Smooth muscle cell (in vitro differentiated cells): Measurements from ENCODE around the gene NOTCH1. TPM values are rescaled to one million over a fixed set of nuclear protein-coding genes. Genes with fewer than 3 reads are reported as not detected.

Experiments
- DNase-seq: peaks from one replicate; lab custom pipeline; 2025; ENCODE audit not compliant: unreplicated experiment; lab: John Stamatoyannopoulos, UW
- H2AFZ ChIP-seq: fragments of 200-600 bp; sonication (generic); 2 replicates; pipeline ENCODE4 v1.6.0; 2016; ENCODE audit warnings: antibody characterized with exemption, low read depth, mild to moderate bottlenecking
- H3F3A ChIP-seq: fragments of 200-600 bp; sonication (generic); 2 replicates; pipeline ENCODE4 v1.6.0; 2017; ENCODE audit warnings: antibody characterized with exemption, low read depth
- H3K27ac ChIP-seq: fragments of 200-600 bp; sonication (generic); 2 replicates; pipeline ENCODE4 v1.5.1; 2016; ENCODE audit warnings: low read depth, mild to moderate bottlenecking
- H3K27me3 ChIP-seq: fragments of 200-600 bp; sonication (generic); 2 replicates; pipeline ENCODE4 v1.6.1; 2016; ENCODE audit warnings: low read depth, mild to moderate bottlenecking
- H3K36me3 ChIP-seq: fragments of 200-600 bp; sonication (generic); 2 replicates; pipeline ENCODE4 v1.5.1; 2016; ENCODE audit warnings: low read depth
- H3K4me1 ChIP-seq: fragments of 200-600 bp; sonication (generic); 2 replicates; pipeline ENCODE4 v1.5.1; 2016; ENCODE audit warnings: low read depth
- H3K4me2 ChIP-seq: fragments of 200-600 bp; sonication (generic); 2 replicates; pipeline ENCODE4 v1.6.0; 2016; ENCODE audit warnings: mild to moderate bottlenecking
- H3K4me3 ChIP-seq: fragments of 200-600 bp; sonication (generic); 2 replicates; pipeline ENCODE4 v1.5.1; 2016; ENCODE audit warnings: mild to moderate bottlenecking
- H3K79me2 ChIP-seq: fragments of 200-600 bp; sonication (generic); 2 replicates; pipeline ENCODE4 v1.6.0; 2016; ENCODE audit warnings: low read depth, mild to moderate bottlenecking
- H3K9ac ChIP-seq: fragments of 200-600 bp; sonication (generic); 2 replicates; pipeline ENCODE4 v1.6.0; 2016; ENCODE audit warnings: low read depth
- H3K9me3 ChIP-seq: fragments of 200-600 bp; sonication (generic); replicated peaks from 2 replicates; pipeline ENCODE4 v1.5.1; 2016; ENCODE audit warnings: low read depth
- H4K20me1 ChIP-seq: fragments of 200-600 bp; sonication (generic); 2 replicates; pipeline ENCODE4 v1.6.0; 2016; ENCODE audit warnings: low read depth
- CTCF ChIP-seq: fragments of 200-600 bp; sonication (generic); IDR thresholded peaks from 2 replicates; pipeline ENCODE4 v1.5.1; 2017; ENCODE audit warnings: borderline replicate concordance, mild to moderate bottlenecking, antibody characterized with exemption; ENCODE audit not compliant: insufficient read depth, poor library complexity, severe bottlenecking
- WGBS: methylation state at CpG from one replicate; pipeline ENCODE4 v1.1.7; 2016; ENCODE audit warnings: low lambda C conversion rate; 5-methylcytosine and 5-hydroxymethylcytosine counted together
- polyA plus RNA-seq: library from polyadenylated mRNA; unstranded; fragments of >200 nt; fragmentation: Nextera tagmentation; extraction: Ambion mirVana; gene quantifications from 2 replicates; pipeline ENCODE4 v1.2.1, GENCODE V29; 2016
- total RNA-seq: library from RNA; depleted of rRNA; stranded (reverse); fragments of >200 nt; gene quantifications from 2 replicates; pipeline ENCODE4 v1.2.3, GENCODE V29; 2014

Gene NOTCH1
- total and polyA plus RNA-seq, 2 experiments from 2014 or later = 7.2 to 13.2 TPM

- H3K36me3 ChIP-seq = no peaks in the 10 kb centered on the region
- 94% methylated on average over 16 of the region's 16 CpGs for WGBS
- no peak overlapping the region for H3K4me2 ChIP-seq
- H3K4me3 ChIP-seq = no peak overlapping the region
- no peak for TF ChIP-seq CTCF
- no peaks in the 10 kb centered on the region for H3F3A ChIP-seq
- no peaks in the 10 kb centered on the region for H3K27me3 ChIP-seq
- peaks cover 13% of the 10 kb centered on the region for H3K4me1 ChIP-seq
- no peak overlapping the region for H3K9ac ChIP-seq
- no peak overlapping the region for H3K27ac ChIP-seq
- peaks cover 67% of the 10 kb centered on the region for H3K79me2 ChIP-seq
- H3K9me3 ChIP-seq = no peaks in the 10 kb centered on the region
- no peak overlapping the region for H2AFZ ChIP-seq
- peaks cover 92% of the 10 kb centered on the region for H4K20me1 ChIP-seq
- no peak for DNase-seq
Measured at GRCh38 chr9:136536721-136537241, 9.1 kb downstream of the NOTCH1 start.

- no peaks in the 10 kb centered on the region for H3K27me3 ChIP-seq
- no peak overlapping the region for H3K4me2 ChIP-seq
- TF ChIP-seq CTCF = no peak
- H3K79me2 ChIP-seq = peaks cover 64% of the 10 kb centered on the region
- no peak overlapping the region for H3K9ac ChIP-seq
- whole genome bisulfite sequencing = 95% methylated on average over 20 of the region's 20 CpGs
- no peaks in the 10 kb centered on the region for H3K36me3 ChIP-seq
- no peaks in the 10 kb centered on the region for H3K9me3 ChIP-seq
- H3K4me1 ChIP-seq = peaks cover 8% of the 10 kb centered on the region
- peaks cover 92% of the 10 kb centered on the region for H4K20me1 ChIP-seq
- no peaks in the 10 kb centered on the region for H3F3A ChIP-seq
- no peak overlapping the region for H3K27ac ChIP-seq
- no peak overlapping the region for H2AFZ ChIP-seq
- H3K4me3 ChIP-seq = no peak overlapping the region
- no peak for DNase-seq
Measured at GRCh38 chr9:136536051-136536720, 9.7 kb downstream of the NOTCH1 start.

GRCh38 chr9:136535070-136535469, 10.8 kb downstream of the NOTCH1 start:
- H3K4me2 ChIP-seq = no peak overlapping the region
- H2AFZ ChIP-seq = no peak overlapping the region
- peaks cover 19% of the 10 kb centered on the region for H3K4me1 ChIP-seq
- no peaks in the 10 kb centered on the region for H3K9me3 ChIP-seq
- H3K4me3 ChIP-seq = no peak overlapping the region
- H3K36me3 ChIP-seq = no peaks in the 10 kb centered on the region
- H3K27ac ChIP-seq = no peak overlapping the region
- WGBS = 76% methylated on average over 14 of the region's 14 CpGs
- no peaks in the 10 kb centered on the region for H3K27me3 ChIP-seq
- no peak for TF ChIP-seq CTCF
- peaks cover 92% of the 10 kb centered on the region for H4K20me1 ChIP-seq
- no peak overlapping the region for H3K9ac ChIP-seq
- DNase-seq = no peak
- H3F3A ChIP-seq = no peaks in the 10 kb centered on the region
- H3K79me2 ChIP-seq = peaks cover 58% of the 10 kb centered on the region

GRCh38 chr9:136534366-136534765, 11.5 kb downstream of the NOTCH1 start:
- WGBS = 95% methylated on average over 15 of the region's 18 CpGs
- H3F3A ChIP-seq = no peaks in the 10 kb centered on the region
- DNase-seq = no peak
- peaks cover 26% of the 10 kb centered on the region for H3K4me1 ChIP-seq
- H3K79me2 ChIP-seq = peaks cover 58% of the 10 kb centered on the region
- H3K36me3 ChIP-seq = no peaks in the 10 kb centered on the region
- H4K20me1 ChIP-seq = peaks cover 92% of the 10 kb centered on the region
- H3K4me3 ChIP-seq = no peak overlapping the region
- H2AFZ ChIP-seq = no peak overlapping the region
- no peak overlapping the region for H3K27ac ChIP-seq
- H3K9me3 ChIP-seq = no peaks in the 10 kb centered on the region
- TF ChIP-seq CTCF = no peak
- no peak overlapping the region for H3K4me2 ChIP-seq
- H3K9ac ChIP-seq = no peak overlapping the region
- H3K27me3 ChIP-seq = no peaks in the 10 kb centered on the region
